Activated naive CD4-positive, alpha-beta T cell treated with anti-CD3 and anti-CD28 coated beads, Interleukin-2, amount 50 U/mL, for 72 hours (primary cell): ENCODE results near the gene INCA1. TPM values are rescaled to one million over a fixed set of nuclear protein-coding genes. Genes with fewer than 3 reads are reported as not detected.
"Not testable (repeated sequence)": the region's sequence is repeated elsewhere in the genome, so short reads cannot be mapped to it uniquely, and the experiment has no call there.

ENCODE experiments used
- ATAC-seq, 2 donors: fragments of 150-1000 bp; cut with Tn5 transposase; 2 replicates each; pipeline ENCODE4 v1.10.0; 2021; ENCODE audit warnings: mild to moderate bottlenecking in 2 of 2, moderate library complexity in 2 of 2
- DNase-seq, 2 donors: peaks; one replicate each; pipeline ENCODE4 v3.0.0; 2021 to 2022; ENCODE audit warnings: low spot score in 2 of 2
- H3K27ac Mint-ChIP-seq, 2 donors: one replicate each; pipeline ENCODE4 v1.8.0; 2022; ENCODE audit warnings: mild to moderate bottlenecking in 2 of 2, mixed read lengths in 2 of 2
- H3K36me3 Mint-ChIP-seq, 2 donors: one replicate each; pipeline ENCODE4 v1.8.0; 2022; ENCODE audit warnings: mixed read lengths in 2 of 2
- H3K9me3 Mint-ChIP-seq, 2 donors: one replicate each; pipeline ENCODE4 v1.8.0; 2022; ENCODE audit warnings: mixed read lengths in 2 of 2
- total RNA-seq, 2 donors: library from RNA; stranded (reverse); gene quantifications; one replicate each; pipeline ENCODE4 v1.2.3, GENCODE V29; 2022

Gene INCA1, protein sequence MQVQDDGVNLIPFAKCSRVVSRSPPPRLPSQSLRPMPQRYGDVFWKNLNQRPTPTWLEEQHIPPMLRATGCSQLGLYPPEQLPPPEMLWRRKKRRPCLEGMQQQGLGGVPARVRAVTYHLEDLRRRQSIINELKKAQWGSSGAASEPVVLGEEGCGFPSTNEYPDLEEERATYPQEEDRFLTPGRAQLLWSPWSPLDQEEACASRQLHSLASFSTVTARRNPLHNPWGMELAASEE
- 1 to 10 TPM in 1 of 2 donors, under 1 TPM in 1; 0.53 to 2.6 TPM for total RNA-seq

DNA sequence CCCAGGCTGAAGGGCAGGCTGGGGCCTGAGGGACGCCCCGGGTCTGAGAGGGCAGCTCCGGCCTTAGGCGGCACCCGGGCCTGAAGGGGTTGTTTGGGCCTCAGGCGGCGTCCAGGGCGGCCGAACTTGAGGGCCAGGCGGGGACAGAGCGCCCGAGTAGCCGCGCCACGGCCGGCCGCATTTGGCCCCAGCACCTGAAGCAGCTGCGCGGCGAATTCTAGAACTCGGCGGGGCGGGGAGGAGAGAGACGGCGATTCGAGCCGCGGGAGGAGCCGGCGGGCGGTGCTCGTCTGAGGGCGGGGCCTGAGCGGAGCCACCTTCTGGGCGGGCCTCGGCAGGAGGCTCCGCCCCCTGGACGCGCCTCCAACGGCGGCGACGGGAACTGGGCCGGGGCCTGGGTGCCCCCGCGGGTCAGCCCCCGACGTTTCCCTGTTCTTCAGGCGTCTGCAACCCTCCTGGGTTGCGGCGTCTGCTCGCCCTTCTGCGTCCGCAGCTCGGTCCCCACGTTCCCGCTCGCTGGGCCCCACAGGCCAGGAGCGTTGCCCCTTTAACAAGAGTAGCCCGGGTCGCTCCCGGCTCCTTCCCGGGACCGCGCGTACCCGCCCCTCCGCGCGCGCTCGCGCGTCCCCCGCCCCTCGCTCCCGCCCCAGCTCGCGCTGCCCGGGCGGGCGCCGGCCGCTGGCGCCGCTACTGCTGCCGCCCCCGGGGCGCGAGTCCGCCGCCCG is at the start of gene INCA1, which contains the start of gene KIF1C:
INCA1 (minus strand) TSS at position 221 of the 725 bp plus-strand sequence. CDS start 3,085 bp downstream, outside the sequence.
KIF1C (plus strand) TSS at position 649 of the 725 bp plus-strand sequence. CDS start 2,297 bp downstream, outside the sequence.
- DNase-seq: peak; percentile 92 to 94
- H3K27ac Mint-ChIP-seq: peak within 1 kb of the TSS; percentile 60 to 83
- no peaks in the 10 kb centered on the region for H3K36me3 Mint-ChIP-seq
- H3K9me3 Mint-ChIP-seq: no peaks in the 10 kb centered on the region
- peak; percentile 94 to 97 for ATAC-seq

GRCh38 chr17:5045496-5045895 is 48.2 kb upstream of the INCA1 start:
- DNase-seq (no peak), ATAC-seq (no peak)
- Mint-ChIP-seq H3K9me3 (no peaks in the 10 kb centered on the region), H3K27ac (no peak overlapping the region), H3K36me3 (peaks cover 5 to 10% of the 10 kb centered on the region in 2 donors)

- ATAC-seq: no peak
- Mint-ChIP-seq H3K27ac (no peak overlapping the region), H3K9me3 (no peaks in the 10 kb centered on the region)
Measured at GRCh38 chr17:5044630-5045029, 47.3 kb upstream of the INCA1 start.

DNA sequence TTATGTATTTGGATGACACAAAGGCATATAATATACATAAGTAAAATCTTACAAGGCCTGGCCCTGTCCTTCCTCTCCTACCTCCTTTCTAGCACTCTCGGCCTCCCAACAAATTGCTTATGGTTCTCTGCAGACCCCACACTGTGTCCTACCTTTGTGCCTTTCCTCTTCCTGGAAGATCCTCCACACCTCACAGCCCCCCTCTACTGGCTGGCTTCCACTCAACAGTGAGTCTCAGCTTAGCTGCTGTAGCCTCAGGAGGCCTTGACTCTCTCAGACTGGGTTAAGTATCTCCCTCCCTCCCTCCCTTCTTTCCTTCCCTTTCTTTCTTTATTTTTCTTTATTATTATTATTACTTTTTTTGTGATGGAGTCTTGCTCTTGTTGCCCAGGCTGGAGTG is 46.2 kb upstream of the INCA1 start:
- H3K36me3 Mint-ChIP-seq: peaks cover 5 to 10% of the 10 kb centered on the region in 2 donors
- DNase-seq: no peak
- H3K9me3 Mint-ChIP-seq: no peaks in the 10 kb centered on the region
- ATAC-seq: no peak
- H3K27ac Mint-ChIP-seq: no peak overlapping the region

More at GRCh38 chr17:5044630-5045029, 47.3 kb upstream of the INCA1 start:
- peaks cover 5 to 10% of the 10 kb centered on the region in 2 donors for H3K36me3 Mint-ChIP-seq
- no peak for DNase-seq

- DNase-seq: no peak
- ATAC-seq: peak; percentile 46 to 58
- H3K9me3 Mint-ChIP-seq: no peaks in the 10 kb centered on the region
- H3K36me3 Mint-ChIP-seq: peaks cover 5 to 10% of the 10 kb centered on the region in 2 donors
- peak overlapping the region; percentile 90 to 92 for H3K27ac Mint-ChIP-seq
Measured at GRCh38 chr17:5042157-5043022, 45.1 kb upstream of the INCA1 start.

- DNase-seq: no peak
- Mint-ChIP-seq H3K9me3 (no peaks in the 10 kb centered on the region), H3K27ac (no peak within 1 kb of the TSS), H3K36me3 (no peaks in the 10 kb centered on the region)
- no peak for ATAC-seq
Measured at GRCh38 chr17:5035315-5035714, 38.0 kb upstream of the INCA1 start, which contains the start of gene SLC52A1. SLC52A1 (minus strand) TSS chr17:5035426; CDS start chr17:5034606, 820 bp downstream.

- no peaks in the 10 kb centered on the region for H3K9me3 Mint-ChIP-seq
- DNase-seq: no peak
- H3K36me3 Mint-ChIP-seq: no peaks in the 10 kb centered on the region
- ATAC-seq: no peak
- H3K27ac Mint-ChIP-seq: no peak overlapping the region
Measured at GRCh38 chr17:5034651-5035050, 37.3 kb upstream of the INCA1 start.

DNA sequence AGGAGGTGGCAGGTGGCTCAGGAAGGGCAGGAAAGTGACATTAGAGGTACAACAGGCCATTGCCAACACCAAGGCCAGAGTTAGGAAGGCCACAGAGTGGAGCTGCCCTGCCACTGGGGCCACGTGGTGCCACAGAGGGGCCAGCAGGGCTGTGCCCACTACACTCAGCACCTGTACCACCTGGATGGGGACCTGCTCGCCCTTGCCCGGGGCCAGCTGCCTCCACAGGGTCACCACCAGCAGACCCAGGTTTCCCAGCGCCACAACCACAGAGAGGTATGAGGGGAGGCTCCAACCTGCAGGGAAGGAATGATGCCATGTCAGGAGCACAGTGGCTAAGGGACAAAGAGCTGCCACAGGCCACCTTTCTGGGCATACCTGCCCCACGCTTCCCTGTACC is 36.7 kb upstream of the INCA1 start:
- ATAC-seq (no peak), DNase-seq (no peak)
- H3K27ac Mint-ChIP-seq: no peak overlapping the region
- no peaks in the 10 kb centered on the region for H3K36me3 Mint-ChIP-seq
- no peaks in the 10 kb centered on the region for H3K9me3 Mint-ChIP-seq

DNA sequence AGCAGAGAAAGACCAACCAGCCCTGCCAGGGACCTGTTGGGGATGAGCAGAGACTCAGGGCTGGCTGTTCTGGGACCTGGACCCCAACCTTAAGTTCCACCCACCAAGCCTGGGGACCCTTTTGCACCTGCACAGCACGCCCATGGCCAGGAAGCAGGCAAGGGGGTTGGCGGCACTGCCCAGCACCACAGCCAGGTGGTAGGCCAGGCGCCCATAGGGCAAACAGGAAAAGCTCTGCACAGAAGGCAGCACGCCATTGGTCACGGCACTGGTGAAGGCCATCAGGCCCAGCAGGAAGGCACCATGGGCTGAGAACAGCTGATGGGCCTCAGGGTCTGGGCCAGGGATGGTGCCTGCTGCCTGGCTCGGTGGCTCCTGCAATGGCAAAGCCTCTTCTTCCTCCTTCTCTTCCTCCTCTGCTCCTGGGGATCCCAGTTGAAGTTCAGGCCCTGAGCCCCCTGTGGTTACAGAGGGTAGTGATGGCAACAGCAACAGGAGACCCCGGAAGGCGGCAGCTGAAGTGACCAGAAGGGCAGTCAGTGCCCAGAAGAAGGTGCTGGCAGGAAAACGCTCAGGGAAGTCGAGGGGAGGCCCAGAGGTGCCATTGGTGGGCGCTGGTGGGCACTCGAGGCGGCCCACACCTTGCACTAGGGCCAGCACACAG is 36.2 kb upstream of the INCA1 start:
- Mint-ChIP-seq H3K27ac (no peak overlapping the region), H3K36me3 (no peaks in the 10 kb centered on the region), H3K9me3 (no peaks in the 10 kb centered on the region)
- DNase-seq: no peak
- ATAC-seq: no peak

- H3K27ac Mint-ChIP-seq: no peak overlapping the region
- ATAC-seq (no peak), DNase-seq (no peak)
- no peaks in the 10 kb centered on the region for H3K36me3 Mint-ChIP-seq
- no peaks in the 10 kb centered on the region for H3K9me3 Mint-ChIP-seq
Measured at GRCh38 chr17:5032865-5033264, 35.5 kb upstream of the INCA1 start.

DNA sequence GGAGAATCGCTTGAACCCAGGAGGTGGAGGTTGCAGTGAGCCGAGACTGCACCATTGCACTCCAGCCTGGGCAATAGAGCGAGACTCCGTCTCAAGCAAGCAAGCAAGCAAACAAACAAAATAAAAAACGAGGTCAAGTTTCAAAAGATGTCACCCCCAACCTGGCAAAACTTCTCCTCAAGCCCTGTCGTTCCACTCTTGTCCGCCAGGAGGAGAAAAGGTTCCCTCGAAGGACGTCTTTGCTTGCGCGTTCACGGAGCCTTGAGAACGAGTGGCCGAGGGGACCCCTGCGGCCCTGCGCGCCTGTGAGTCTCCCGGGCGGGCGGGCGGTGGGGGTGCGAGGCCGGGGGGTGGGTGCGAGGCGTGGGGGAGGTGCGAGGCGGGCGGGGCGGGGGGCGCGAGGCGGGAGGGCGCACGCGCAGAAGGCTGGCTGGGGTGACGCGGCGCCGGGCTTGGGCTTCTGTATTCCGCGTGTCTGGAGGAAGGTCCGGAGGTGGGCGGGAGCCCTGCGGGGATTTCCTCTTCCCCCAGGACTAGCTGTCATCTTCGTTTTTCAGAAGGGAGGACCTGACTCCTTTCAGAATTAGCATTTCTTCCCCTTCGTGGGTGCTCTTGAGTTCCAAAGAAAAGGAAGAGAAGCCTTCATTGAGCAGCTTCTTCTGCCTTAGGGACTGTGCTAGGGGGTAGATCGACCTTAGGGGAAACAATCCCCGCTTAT is 34.2 kb upstream of the INCA1 start:
- DNase-seq (peak; percentile 82 to 87), ATAC-seq (peak; percentile 87 to 91)
- Mint-ChIP-seq H3K27ac (peak overlapping the region; percentile 82 to 88), H3K9me3 (no peaks in the 10 kb centered on the region), H3K36me3 (no peaks in the 10 kb centered on the region)

DNA sequence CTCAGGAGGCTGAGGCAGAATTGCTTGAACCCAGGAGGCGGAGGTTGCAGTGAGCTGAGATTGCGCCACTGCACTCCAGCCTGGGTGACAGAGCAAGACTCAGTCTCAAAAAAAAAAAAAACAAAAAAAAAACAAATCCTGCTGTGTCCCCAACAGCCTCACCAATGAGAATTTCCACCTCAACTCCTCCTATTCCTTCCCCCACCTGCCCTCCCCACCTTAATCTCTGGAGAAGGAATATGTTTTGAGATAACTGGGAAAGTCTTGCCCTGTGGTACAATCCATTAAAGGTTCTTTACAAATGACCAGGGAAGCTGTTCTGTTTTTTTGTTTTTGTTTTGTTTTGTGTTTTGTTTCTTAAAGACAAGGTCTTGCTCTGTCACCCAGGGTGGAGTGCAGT is 32.8 kb upstream of the INCA1 start:
- not testable (repeated sequence) for H3K27ac Mint-ChIP-seq

DNA sequence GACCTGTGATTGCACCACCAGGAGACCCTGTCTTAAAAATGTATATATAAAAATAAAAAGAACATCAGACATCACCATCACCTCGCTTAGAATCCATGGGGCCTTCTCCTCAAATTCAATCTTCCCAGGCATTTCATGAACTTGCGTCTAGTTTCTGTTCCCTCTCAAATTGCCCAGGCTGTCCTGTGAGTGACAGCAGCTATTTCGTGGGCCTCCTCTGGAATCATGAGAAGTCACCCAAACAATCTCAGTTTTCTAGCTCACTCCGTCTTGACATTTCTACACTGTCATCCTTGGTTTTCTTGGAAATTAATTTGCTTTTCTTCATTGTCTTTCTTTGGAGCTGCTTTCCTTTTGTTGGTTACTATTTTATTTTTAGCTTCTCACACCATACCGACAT is 30.6 kb upstream of the INCA1 start:
- H3K9me3 Mint-ChIP-seq: no peaks in the 10 kb centered on the region
- H3K27ac Mint-ChIP-seq: no peak overlapping the region
- no peaks in the 10 kb centered on the region for H3K36me3 Mint-ChIP-seq
- ATAC-seq (no peak), DNase-seq (no peak)

More for the DNA sequence above, 32.8 kb upstream of the INCA1 start:
- DNase-seq, ATAC-seq, H3K36me3 Mint-ChIP-seq, H3K9me3 Mint-ChIP-seq: not testable (repeated sequence)

DNA sequence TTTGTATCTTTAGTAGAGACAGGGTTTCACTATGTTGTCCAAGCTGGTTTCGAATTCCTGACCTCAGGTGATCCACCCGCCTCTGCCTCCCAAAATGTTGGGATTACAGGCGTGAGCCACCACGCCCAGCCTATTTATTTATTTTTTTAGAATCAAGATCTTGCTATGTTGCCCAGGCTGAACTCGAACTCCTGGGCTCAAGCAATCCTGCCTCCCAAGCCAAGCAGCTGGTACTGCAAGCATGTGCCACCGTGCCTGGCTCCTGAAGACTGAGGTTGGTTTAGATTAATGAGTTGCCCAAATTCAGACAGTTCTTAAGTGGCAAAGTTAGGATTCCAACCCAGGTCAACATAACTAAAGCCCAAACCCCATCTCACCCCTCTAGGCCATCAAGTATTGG is 30.0 kb upstream of the INCA1 start:
- H3K27ac Mint-ChIP-seq: no peak overlapping the region
- ATAC-seq (no peak), DNase-seq (no peak)
- no peaks in the 10 kb centered on the region for H3K36me3 Mint-ChIP-seq
- H3K9me3 Mint-ChIP-seq: no peaks in the 10 kb centered on the region

DNA sequence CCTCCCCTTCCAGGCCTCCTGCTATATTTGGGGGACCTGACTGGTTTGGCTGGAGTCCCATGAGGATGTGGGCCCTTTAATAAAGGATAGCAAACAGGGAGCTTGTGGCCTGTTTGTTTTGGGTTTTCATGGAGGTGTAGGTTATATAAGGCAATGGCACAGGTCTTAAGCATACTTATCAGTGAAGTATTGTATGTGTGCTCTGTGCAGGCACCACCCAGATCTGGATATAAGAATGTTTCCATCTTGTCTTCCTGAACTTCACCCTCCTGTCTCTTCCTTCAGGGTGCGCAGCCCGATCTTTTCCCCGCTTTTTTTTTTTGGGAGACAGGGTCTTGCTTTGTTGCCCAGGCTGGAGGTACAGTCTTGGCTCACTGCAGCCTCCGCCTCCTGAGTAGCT is 27.3 kb upstream of the INCA1 start:
- Mint-ChIP-seq H3K9me3 (no peaks in the 10 kb centered on the region), H3K36me3 (peaks cover 0 to 8% of the 10 kb centered on the region in 2 donors), H3K27ac (peak overlapping the region in 1 of 2 donors; percentile 32)
- no peak for DNase-seq
- ATAC-seq: no peak
